Measurements from ENCODE around the gene OBSL1.

The OBSL1 gene

GRCh38 chr2:219511547-219512325 lies 59.6 kb downstream of the OBSL1 start:
- DNase-seq = no peak

DNA sequence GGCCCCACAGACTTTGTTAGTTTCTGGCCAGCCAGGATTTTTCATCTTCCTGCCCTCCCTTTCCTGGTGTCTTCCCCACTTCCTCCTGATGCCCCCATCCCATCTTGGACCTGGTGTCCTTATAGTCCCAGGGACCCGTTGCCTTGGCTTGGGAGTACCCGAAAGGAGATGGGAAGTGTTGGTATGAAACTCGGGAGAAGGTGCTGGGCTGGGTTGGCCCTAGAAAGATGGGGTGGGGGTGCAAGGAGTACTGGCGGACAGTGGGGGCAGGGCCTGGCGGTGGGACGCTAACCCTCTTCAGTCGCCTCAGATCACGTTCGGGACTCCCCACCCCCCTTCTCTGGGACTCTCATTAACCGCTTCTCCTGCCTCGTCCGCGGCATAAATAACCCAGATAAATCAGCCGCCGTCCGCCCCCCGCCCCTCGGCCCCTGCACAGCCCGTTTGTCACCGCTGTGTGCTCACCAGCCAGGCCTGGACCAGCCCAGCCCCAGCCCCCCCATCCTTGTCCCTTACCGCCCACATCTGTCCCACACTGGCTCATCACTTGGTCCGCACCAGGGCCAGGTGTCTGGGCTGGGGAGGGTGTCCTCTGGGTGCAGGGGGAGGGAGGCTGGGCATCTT lies 60.7 kb downstream of the OBSL1 start:
- no peak for DNase-seq

DNA sequence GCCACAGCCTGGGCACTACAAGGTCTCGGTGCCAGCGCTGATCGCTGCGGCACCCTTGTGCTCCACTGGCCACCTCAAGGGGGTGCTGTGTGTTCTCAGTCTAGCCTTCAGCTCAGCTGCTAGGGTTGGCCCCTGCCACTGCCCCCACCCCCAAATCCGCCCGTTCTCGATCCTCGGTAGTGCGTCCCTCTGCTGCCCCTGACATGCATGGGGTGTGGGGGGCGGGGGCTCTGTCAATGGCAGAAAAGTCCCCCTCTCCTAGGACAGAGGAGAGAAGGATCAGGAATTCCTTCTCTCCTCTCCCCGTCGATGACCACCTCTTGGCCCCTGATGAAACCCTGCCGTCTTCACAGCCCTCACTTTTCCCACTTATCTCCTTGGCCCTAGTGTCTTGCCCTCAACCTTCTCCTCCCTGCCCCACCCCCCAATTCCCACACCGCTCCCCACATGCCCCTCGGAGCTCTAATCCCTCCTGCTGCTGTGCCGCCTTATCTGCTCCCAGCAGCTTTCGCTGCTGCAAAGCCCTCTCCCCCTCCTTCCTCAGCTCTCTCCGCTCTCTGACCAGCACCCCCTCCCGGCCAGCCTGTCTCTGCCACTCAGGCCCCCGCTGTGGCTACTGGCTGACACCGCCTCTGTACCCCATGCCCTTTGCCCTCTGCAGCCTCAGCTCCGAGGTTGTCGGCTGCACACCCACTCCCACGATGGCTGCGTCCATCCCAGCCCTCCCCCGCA lies 61.4 kb downstream of the OBSL1 start:
- DNase-seq = peak; percentile 34

DNA sequence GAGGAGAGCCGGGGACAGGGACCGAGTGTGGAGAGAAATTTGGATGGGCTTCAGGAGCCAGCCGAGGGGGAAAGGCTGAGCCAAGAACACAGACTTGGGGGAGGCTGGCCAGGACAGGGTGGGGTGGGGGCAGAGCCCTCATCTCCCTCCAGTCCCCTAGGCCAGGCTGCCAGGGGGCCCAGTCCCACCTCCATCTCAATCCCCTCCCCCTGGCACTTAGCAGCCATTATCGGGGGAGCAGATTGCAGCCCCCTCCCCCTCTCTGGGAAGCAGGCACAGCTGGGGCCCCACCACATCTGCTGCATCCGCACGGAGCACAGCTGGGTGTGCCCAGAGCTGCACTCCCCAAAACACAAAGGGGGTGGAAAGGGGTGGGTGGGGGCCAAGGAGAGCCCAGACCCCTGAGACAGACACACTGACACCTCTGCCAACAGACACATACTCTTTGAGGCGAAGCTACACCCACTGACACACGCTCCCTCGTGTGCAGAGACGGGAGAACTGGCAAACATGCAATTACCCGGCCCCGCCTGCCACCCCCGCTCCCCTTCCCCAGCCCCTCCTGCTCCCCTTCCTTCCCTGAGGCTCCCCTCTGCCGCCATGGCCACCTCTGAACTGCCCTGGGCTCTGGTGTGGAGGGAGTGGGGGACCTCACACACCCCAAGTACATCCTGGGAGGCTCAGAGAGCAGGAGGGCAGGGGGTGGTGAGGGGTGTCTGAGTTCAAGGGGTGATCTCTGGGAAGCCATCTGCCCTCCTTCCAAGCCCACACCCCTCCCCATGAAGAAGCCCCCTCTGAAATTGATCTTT lies 62.2 kb downstream of the OBSL1 start:
- DNase-seq = no peak

DNA sequence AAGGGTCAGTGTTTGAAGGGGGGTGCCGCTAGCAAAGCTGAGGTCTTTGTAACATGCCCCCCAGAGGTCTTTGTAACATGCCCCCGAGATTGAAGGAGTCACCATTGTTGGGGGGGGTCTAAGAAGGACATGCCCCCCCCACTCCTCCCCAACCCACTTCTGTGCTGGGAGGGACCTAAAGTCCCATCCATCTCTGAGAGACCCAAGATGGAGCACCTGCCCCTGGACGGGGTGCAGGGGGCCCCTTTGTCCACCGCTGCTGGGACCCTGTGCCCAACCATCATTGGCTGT lies 63.0 kb downstream of the OBSL1 start:
- no peak for DNase-seq

- DNase-seq = no peak
Measured at GRCh38 chr2:219507581-219508443, 63.5 kb downstream of the OBSL1 start.

- no peak for DNase-seq
Measured at GRCh38 chr2:219506802-219507526, 64.4 kb downstream of the OBSL1 start.

GRCh38 chr2:219506153-219506801 lies 65.1 kb downstream of the OBSL1 start:
- no peak for DNase-seq

DNA sequence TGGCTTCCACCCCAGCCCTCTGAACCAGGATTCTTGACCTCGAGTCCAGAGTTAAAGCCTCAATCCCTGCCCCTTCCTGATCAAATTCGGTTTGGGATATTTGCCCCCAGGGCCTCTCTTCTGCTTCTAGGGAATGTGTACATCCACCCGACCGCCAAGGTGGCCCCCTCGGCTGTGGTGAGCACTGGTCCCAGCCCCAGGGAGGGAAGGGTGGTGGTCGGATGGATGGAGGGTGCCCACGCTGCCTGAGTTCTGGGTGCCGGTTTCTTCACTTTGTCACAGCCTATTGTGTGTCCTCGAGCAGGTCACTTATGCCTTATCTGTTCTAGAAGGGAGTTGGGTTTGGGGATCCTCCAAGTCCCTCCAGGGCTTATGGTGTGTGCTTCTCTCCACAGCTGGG lies 65.8 kb downstream of the OBSL1 start:
- DNase-seq = no peak

DNA sequence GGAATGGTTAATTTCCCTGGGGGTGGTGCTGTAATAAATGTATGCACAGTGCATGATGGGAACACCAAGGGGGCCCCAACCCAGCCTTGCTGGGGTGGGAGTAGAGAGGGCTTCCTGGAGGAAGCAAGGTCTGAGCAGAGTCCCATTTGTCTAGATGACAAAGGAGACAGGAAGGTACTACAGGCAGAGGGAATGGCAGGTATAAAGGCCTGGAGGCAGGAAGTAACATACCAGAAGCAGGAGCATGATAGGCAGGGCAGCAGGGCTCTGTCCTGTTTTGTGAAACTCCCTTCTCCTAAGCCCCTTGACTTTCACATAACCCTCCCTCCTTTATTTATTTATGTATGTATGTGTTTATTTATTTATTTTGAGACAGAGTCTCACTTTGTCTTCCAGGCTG lies 68.7 kb downstream of the OBSL1 start:
- no peak for DNase-seq

DNA sequence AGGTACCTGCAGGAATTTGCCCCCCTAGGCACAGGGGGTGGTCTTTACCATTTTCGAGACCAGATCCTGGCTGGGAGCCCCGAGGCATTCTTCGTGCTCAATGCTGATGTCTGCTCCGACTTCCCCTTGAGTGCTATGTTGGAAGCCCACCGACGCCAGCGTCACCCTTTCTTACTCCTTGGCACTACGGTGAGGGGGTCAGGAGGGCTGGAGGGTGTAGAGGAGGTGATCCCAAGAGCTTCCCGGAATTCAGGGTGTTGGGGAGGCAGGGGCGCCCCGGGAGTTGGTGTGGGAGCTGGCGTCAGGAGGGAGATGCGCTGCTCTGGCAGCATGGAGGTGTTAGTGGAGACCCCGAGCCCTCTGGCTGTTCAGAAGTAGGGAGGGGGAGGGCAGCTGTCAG lies 69.5 kb downstream of the OBSL1 start:
- DNase-seq = no peak

Data from DMS79 treated with DMSO at 0.1 percent for 48 hours (cell line).